ENCODE measurements around the gene BLM. TPM values are rescaled to one million over a fixed set of nuclear protein-coding genes. Genes with fewer than 3 reads are reported as not detected.
A peak's percentile ranks its signal among the peaks of the same experiment; 100 is the strongest.

BLM gene
- total RNA-seq, 1 experiment from 2014 or later = 15.6 TPM

- Mint-ChIP-seq H3K36me3 (ENCODE audit: insufficient read depth, unreplicated experiment) (peaks cover under 1% of the 10 kb centered on the region), H3K4me3 (ENCODE audit: unreplicated experiment) (no peak overlapping the region), H3K9me3 (ENCODE audit: unreplicated experiment) (no peaks in the 10 kb centered on the region), H3K27ac (ENCODE audit: unreplicated experiment) (no peak overlapping the region), H3K4me1 (ENCODE audit: low read depth, unreplicated experiment) (peaks cover 7% of the 10 kb centered on the region), H3K27me3 (ENCODE audit: insufficient read depth, unreplicated experiment) (no peaks in the 10 kb centered on the region)
- no TSS peak for BruUV-seq (replicated peaks)
- no peak for DNase-seq
- H3K4me1 ChIP-seq = peaks cover 32% of the 10 kb centered on the region
- POLR2A ChIA-PET = no interaction called here
- H3K4me3 ChIP-seq (ENCODE audit: low read depth, low read length) = no peak overlapping the region
- intact Hi-C loops (cut with micrococcal nuclease; ENCODE audit: unreplicated experiment) = no loop called here
- TF ChIP-seq CTCF (IDR thresholded peaks at IDR 0.05; ENCODE audit: insufficient read depth in 1 of 2, low read depth in 1 of 2, low read length in 1 of 2, severe bottlenecking in 1 of 2, unreplicated experiment in 1 of 2) = no peak
- no peaks in the 10 kb centered on the region for H3K9me3 ChIP-seq
- no peaks in the 10 kb centered on the region for H3K36me3 ChIP-seq (ENCODE audit: control insufficient read depth, insufficient read depth, low read length)
- CTCF ChIA-PET = no interaction called here
- no peaks in the 10 kb centered on the region for H3K27me3 ChIP-seq (replicated peaks; ENCODE audit: control insufficient read depth, insufficient read depth, low read length)
These were observed 143.3 kb downstream of the BLM start for GRCh38 chr15:90860450-90860849.

- H3K27ac Mint-ChIP-seq (ENCODE audit: unreplicated experiment) = no peak overlapping the region
- Histone ChIP-seq H3K4me1 (peaks cover 32% of the 10 kb centered on the region), H3K27me3 (replicated peaks; ENCODE audit: control insufficient read depth, insufficient read depth, low read length) (no peaks in the 10 kb centered on the region), H3K9me3 (no peaks in the 10 kb centered on the region), H3K4me3 (ENCODE audit: low read depth, low read length) (no peak overlapping the region), H3K36me3 (ENCODE audit: control insufficient read depth, insufficient read depth, low read length) (no peaks in the 10 kb centered on the region)
- H3K9me3 Mint-ChIP-seq (ENCODE audit: unreplicated experiment) = no peaks in the 10 kb centered on the region
- no peak overlapping the region for H3K4me3 Mint-ChIP-seq (ENCODE audit: unreplicated experiment)
- H3K27me3 Mint-ChIP-seq (ENCODE audit: insufficient read depth, unreplicated experiment) = no peaks in the 10 kb centered on the region
- H3K36me3 Mint-ChIP-seq (ENCODE audit: insufficient read depth, unreplicated experiment) = peaks cover 4% of the 10 kb centered on the region
- TF ChIP-seq CTCF (IDR thresholded peaks at IDR 0.05; ENCODE audit: insufficient read depth in 1 of 2, low read depth in 1 of 2, low read length in 1 of 2, severe bottlenecking in 1 of 2, unreplicated experiment in 1 of 2) = no peak
- H3K4me1 Mint-ChIP-seq (ENCODE audit: low read depth, unreplicated experiment) = peaks cover 13% of the 10 kb centered on the region
- POLR2A ChIA-PET = no interaction called here
- CTCF ChIA-PET = no interaction called here
- intact Hi-C loops (cut with micrococcal nuclease; ENCODE audit: unreplicated experiment) = no loop called here
- no TSS peak for BruUV-seq (replicated peaks)
- DNase-seq = peak in 1 of 2 experiments; percentile 31
These were observed 144.0 kb downstream of the BLM start for GRCh38 chr15:90860942-90861675.

- peaks cover 31% of the 10 kb centered on the region for H3K4me1 ChIP-seq
- POLR2A ChIA-PET = no interaction called here
These were observed 145.3 kb downstream of the BLM start for GRCh38 chr15:90862487-90862886.

More at GRCh38 chr15:90862487-90862886, 145.3 kb downstream of the BLM start:
- TF ChIP-seq CTCF (IDR thresholded peaks at IDR 0.05; ENCODE audit: insufficient read depth in 1 of 2, low read depth in 1 of 2, low read length in 1 of 2, severe bottlenecking in 1 of 2, unreplicated experiment in 1 of 2) = no peak
- H3K4me3 Mint-ChIP-seq (ENCODE audit: unreplicated experiment) = no peak overlapping the region
- Histone ChIP-seq H3K27me3 (replicated peaks; ENCODE audit: control insufficient read depth, insufficient read depth, low read length) (no peaks in the 10 kb centered on the region), H3K36me3 (ENCODE audit: control insufficient read depth, insufficient read depth, low read length) (no peaks in the 10 kb centered on the region), H3K9me3 (no peaks in the 10 kb centered on the region), H3K4me3 (ENCODE audit: low read depth, low read length) (no peak overlapping the region)
- no peaks in the 10 kb centered on the region for H3K9me3 Mint-ChIP-seq (ENCODE audit: unreplicated experiment)
- no peaks in the 10 kb centered on the region for H3K27me3 Mint-ChIP-seq (ENCODE audit: insufficient read depth, unreplicated experiment)
- intact Hi-C loops (cut with micrococcal nuclease; ENCODE audit: unreplicated experiment) = no loop called here
- no TSS peak for BruUV-seq (replicated peaks)
- peaks cover 4% of the 10 kb centered on the region for H3K36me3 Mint-ChIP-seq (ENCODE audit: insufficient read depth, unreplicated experiment)
- CTCF ChIA-PET = no interaction called here
- H3K27ac Mint-ChIP-seq (ENCODE audit: unreplicated experiment) = no peak overlapping the region
- H3K4me1 Mint-ChIP-seq (ENCODE audit: low read depth, unreplicated experiment) = peaks cover 22% of the 10 kb centered on the region
- no peak for DNase-seq
